OCI-LY7 (cell line): Measurements from ENCODE around the gene RASGRP2. TPM values are rescaled to one million over a fixed set of nuclear protein-coding genes. Genes with fewer than 3 reads are reported as not detected.

Experiments used
- BruUV-seq: library from RNA; stranded (reverse); fragments of 400-500 nt; replicated peaks from 2 replicates; lab custom pipeline; 2021; lab: Mats Ljungman, UMichigan
- CTCF ChIA-PET: fragments of 300-600 bp; sonication (Branson Sonifier 250); formaldehyde crosslinking; loops from one replicate; lab custom pipeline; 2022; ENCODE audit warnings: antibody characterized with exemption; ENCODE audit not compliant: unreplicated experiment; lab: Charles Lee
- POLR2A ChIA-PET: fragments of 300-600 bp; sonication (Branson Sonifier 250); formaldehyde crosslinking; loops from one replicate; lab custom pipeline; 2022; ENCODE audit warnings: antibody characterized with exemption; lab: Charles Lee
- DNase-seq: peaks from one replicate; pipeline ENCODE4 v3.0.0-alpha.2; 2015; ENCODE audit warnings: low spot score
- H2AFZ ChIP-seq: fragments of 200-600 bp; sonication (generic), shearing (Covaris generic); 2 replicates; pipeline ENCODE4 v1.6.1; 2014; ENCODE audit warnings: mild to moderate bottlenecking, antibody characterized with exemption, low read length, moderate library complexity
- H3K27ac ChIP-seq: fragments of 200-600 bp; sonication (generic); 2 replicates; pipeline ENCODE4 v1.5.1; 2014; ENCODE audit warnings: mixed run types, low read depth, mild to moderate bottlenecking, moderate library complexity, low read length, inconsistent platforms; ENCODE audit not compliant: poor library complexity, severe bottlenecking
- H3K36me3 ChIP-seq: fragments of 200-600 bp; sonication (generic); 2 replicates; pipeline ENCODE4 v1.6.1; 2014; ENCODE audit warnings: mild to moderate bottlenecking, antibody characterized with exemption, low read length, moderate library complexity, mixed read lengths; ENCODE audit not compliant: insufficient read depth
- H3K4me1 ChIP-seq: fragments of 200-600 bp; sonication (generic); 2 replicates; pipeline ENCODE4 v1.5.1; 2014; ENCODE audit warnings: mild to moderate bottlenecking, low read length; ENCODE audit not compliant: insufficient read depth, poor library complexity, severe bottlenecking
- H3K4me2 ChIP-seq: fragments of 200-600 bp; sonication (generic); 2 replicates; pipeline ENCODE4 v1.6.1; 2014; ENCODE audit warnings: mild to moderate bottlenecking, low read length
- H3K4me3 ChIP-seq: fragments of 200-600 bp; sonication (generic); 2 replicates; pipeline ENCODE4 v1.5.1; 2014; ENCODE audit warnings: mild to moderate bottlenecking, low read depth, low read length; ENCODE audit not compliant: poor library complexity, severe bottlenecking
- H3K79me2 ChIP-seq: fragments of 200-600 bp; sonication (generic); 2 replicates; pipeline ENCODE4 v1.6.1; 2016; ENCODE audit warnings: low read depth, mild to moderate bottlenecking, low read length, moderate library complexity, mixed read lengths; ENCODE audit not compliant: insufficient read depth
- H3K9me2 ChIP-seq: fragments of 200-600 bp; sonication (generic); 2 replicates; pipeline ENCODE4 v1.6.1; 2016; ENCODE audit warnings: mild to moderate bottlenecking, low read length, mixed read lengths; ENCODE audit not compliant: insufficient read depth
- H3K9me3 ChIP-seq: fragments of 200-600 bp; sonication (generic); 2 replicates; pipeline ENCODE4 v1.6.1; 2014; ENCODE audit warnings: mild to moderate bottlenecking, mixed run types, low read length, mixed read lengths
- H4K20me1 ChIP-seq: fragments of 200-600 bp; sonication (generic); 2 replicates; pipeline ENCODE4 v1.6.1; 2014; ENCODE audit warnings: mild to moderate bottlenecking, antibody characterized with exemption, low read length, moderate library complexity, mixed read lengths; ENCODE audit not compliant: insufficient read depth
- EZH2phosphoT487 ChIP-seq: fragments of 200-600 bp; sonication (generic); IDR thresholded peaks from 2 replicates; pipeline ENCODE4 v1.6.1; 2018; ENCODE audit warnings: low read depth, borderline replicate concordance, mild to moderate bottlenecking, mixed run types, antibody characterized with exemption, low read length, moderate library complexity, mixed read lengths
- intact Hi-C: fragments of 100-400 bp; cut with micrococcal nuclease; formaldehyde crosslinking; loops from one replicate; pipeline ENCODE4 v1.10.0; 2022; ENCODE audit not compliant: unreplicated experiment
- total RNA-seq, 2 experiments: library from RNA; depleted of rRNA in 1 of 2; stranded (reverse); fragments of >200 nt in 1 of 2; shearing (Covaris generic) in 1 of 2; gene quantifications; 2 replicates each; pipeline ENCODE4 v1.2.3, GENCODE V29; 2014 to 2022
- TF ChIP-seq, protein P1 (sequence below): fragments of 200-600 bp; sonication (generic); conservative IDR thresholded peaks from 2 replicates; pipeline ENCODE4 v1.5.1; 2014; ENCODE audit warnings: mild to moderate bottlenecking, antibody characterized with exemption, low read length, moderate library complexity, mixed read lengths

RASGRP2 gene
- total RNA-seq, 2 experiments from 2014 or later = 127 to 195 TPM

DNA sequence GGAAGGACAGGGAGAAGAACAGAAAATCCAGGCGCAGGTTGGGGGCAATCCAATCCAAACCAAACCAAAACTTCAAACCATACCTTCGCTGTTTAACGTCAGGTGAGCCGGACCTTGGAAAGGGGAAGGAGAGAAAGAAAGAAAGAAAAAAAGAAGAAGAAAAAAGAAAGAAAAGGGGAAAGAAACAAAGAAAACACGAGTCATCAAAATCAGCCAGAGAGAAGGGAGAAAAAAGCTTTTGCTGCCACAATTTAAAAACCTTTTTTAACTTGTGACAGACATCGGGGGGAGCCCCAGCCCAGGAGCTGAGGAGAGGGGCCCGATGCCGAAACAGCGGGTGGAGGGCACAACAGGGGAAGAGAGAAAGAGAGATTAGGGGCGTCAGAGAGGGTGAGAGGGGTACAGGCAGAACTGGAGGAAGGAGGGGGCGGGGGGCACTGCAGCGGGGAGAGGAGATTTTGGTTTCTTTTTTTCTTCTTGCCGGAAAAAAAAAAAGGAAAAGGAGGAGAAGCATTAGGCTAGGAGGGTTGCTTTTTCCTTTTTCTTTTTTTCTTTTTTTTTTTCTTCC, 51.1 kb downstream of the RASGRP2 start:
- Histone ChIP-seq H3K36me3 (no peaks in the 10 kb centered on the region), H2AFZ (no peak overlapping the region), H3K9me2 (no peaks in the 10 kb centered on the region), H3K4me3 (no peak overlapping the region), H3K79me2 (no peaks in the 10 kb centered on the region), H4K20me1 (no peaks in the 10 kb centered on the region), H3K27ac (no peak overlapping the region), H3K4me1 (peaks cover 44% of the 10 kb centered on the region), H3K9me3 (no peaks in the 10 kb centered on the region), H3K4me2 (peak overlapping the region; percentile 8; the same call in 1 of the 2 replicates)
- intact Hi-C loops = no loop called here
- ChIA-PET CTCF (no interaction called here), POLR2A (interaction anchor here (0.5 kb wide), 1 partner anchor 168 kb away, joined by 3 read pairs; no protein-coding TSS in a partner anchor)
- no peak for TF ChIP-seq EZH2phosphoT487
- TF ChIP-seq, protein P1, sequence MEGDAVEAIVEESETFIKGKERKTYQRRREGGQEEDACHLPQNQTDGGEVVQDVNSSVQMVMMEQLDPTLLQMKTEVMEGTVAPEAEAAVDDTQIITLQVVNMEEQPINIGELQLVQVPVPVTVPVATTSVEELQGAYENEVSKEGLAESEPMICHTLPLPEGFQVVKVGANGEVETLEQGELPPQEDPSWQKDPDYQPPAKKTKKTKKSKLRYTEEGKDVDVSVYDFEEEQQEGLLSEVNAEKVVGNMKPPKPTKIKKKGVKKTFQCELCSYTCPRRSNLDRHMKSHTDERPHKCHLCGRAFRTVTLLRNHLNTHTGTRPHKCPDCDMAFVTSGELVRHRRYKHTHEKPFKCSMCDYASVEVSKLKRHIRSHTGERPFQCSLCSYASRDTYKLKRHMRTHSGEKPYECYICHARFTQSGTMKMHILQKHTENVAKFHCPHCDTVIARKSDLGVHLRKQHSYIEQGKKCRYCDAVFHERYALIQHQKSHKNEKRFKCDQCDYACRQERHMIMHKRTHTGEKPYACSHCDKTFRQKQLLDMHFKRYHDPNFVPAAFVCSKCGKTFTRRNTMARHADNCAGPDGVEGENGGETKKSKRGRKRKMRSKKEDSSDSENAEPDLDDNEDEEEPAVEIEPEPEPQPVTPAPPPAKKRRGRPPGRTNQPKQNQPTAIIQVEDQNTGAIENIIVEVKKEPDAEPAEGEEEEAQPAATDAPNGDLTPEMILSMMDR = 0 out of 2 replicates have a peak, but pooled peaks have one; percentile 31
- no peak for DNase-seq
- no TSS peak for BruUV-seq

GRCh38 chr11:64691543-64691942, 52.4 kb downstream of the RASGRP2 start:
- ChIA-PET CTCF (no interaction called here), POLR2A (interaction anchor here (0.6 kb wide), 1 partner anchor 56 kb away, joined by 3 read pairs; no protein-coding TSS in a partner anchor)
- no peaks in the 10 kb centered on the region for H3K36me3 ChIP-seq
- no peaks in the 10 kb centered on the region for H3K79me2 ChIP-seq
- TF ChIP-seq, protein P1 = no peak
- TF ChIP-seq EZH2phosphoT487 = no peak
- H3K9me3 ChIP-seq = no peaks in the 10 kb centered on the region
- intact Hi-C loops = no loop called here
- no peak overlapping the region for H3K4me3 ChIP-seq
- H3K9me2 ChIP-seq = no peaks in the 10 kb centered on the region
- no peak for DNase-seq
- no TSS peak for BruUV-seq
- H3K4me2 ChIP-seq = no peak overlapping the region
- H2AFZ ChIP-seq = no peak overlapping the region
- no peak overlapping the region for H3K27ac ChIP-seq
- peaks cover 44% of the 10 kb centered on the region for H3K4me1 ChIP-seq
- H4K20me1 ChIP-seq = no peaks in the 10 kb centered on the region

DNA sequence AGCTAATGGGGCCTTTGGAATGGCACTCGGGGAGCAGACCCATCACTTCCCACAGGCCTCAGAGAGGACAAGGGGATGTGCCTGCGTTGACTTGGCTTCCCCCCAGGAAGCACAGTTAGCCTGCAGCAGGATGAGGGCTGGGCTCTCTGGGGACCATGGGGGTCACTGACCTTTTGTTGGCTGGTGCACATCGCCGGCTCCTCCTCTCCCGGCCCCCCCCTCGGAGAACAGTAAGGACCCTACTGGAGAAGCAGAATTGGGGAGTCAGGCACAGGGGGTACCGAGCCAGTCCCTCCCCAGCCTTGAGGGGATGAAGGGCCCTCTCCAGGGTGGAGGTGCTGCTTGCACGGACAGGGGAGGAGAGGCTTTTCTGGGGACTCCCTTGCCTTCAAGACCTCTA, 53.7 kb downstream of the RASGRP2 start:
- H2AFZ ChIP-seq = no peak overlapping the region
- ChIA-PET POLR2A (no interaction called here), CTCF (interaction anchor here (0.6 kb wide), 1 partner anchor 37 kb away, joined by 3 read pairs; no protein-coding TSS in a partner anchor)
- H3K4me2 ChIP-seq = no peak overlapping the region
- intact Hi-C loops = no loop called here
- no TSS peak for BruUV-seq
- TF ChIP-seq EZH2phosphoT487 = no peak
- TF ChIP-seq, protein P1 = no peak
- no peaks in the 10 kb centered on the region for H3K79me2 ChIP-seq
- H3K4me3 ChIP-seq = no peak overlapping the region
- no peak overlapping the region for H3K27ac ChIP-seq
- DNase-seq = no peak
- H4K20me1 ChIP-seq = no peaks in the 10 kb centered on the region
- H3K4me1 ChIP-seq = peaks cover 39% of the 10 kb centered on the region
- H3K9me2 ChIP-seq = no peaks in the 10 kb centered on the region
- no peaks in the 10 kb centered on the region for H3K36me3 ChIP-seq
- no peaks in the 10 kb centered on the region for H3K9me3 ChIP-seq
